GM12891 (cell line): Measurements from ENCODE around the gene TIMP3.

Source experiments
- DNase-seq: peaks from one replicate; pipeline ENCODE4 v3.0.0; 2011; ENCODE audit warnings: low spot score; ENCODE audit not compliant: insufficient read length
- FAIRE-seq: peaks from 2 replicates; lab custom pipeline; 2011; peaks lifted over from hg19 to GRCh38; lab: Jason Lieb, UNC
- PAX5 ChIP-seq: IDR thresholded peaks from 2 replicates; pipeline ENCODE4 v1.6.1; 2011; ENCODE audit warnings: low read length, moderate library complexity, mild to moderate bottlenecking; ENCODE audit not compliant: insufficient read depth, severe bottlenecking
- POLR2A ChIP-seq: IDR thresholded peaks from 2 replicates; pipeline ENCODE4 v1.6.1; 2011; ENCODE audit warnings: low read depth, low read length, control low read depth
- POLR2AphosphoS5 ChIP-seq: IDR thresholded peaks from 2 replicates; pipeline ENCODE4 v1.6.1; 2011; ENCODE audit warnings: low read depth, low read length, control low read depth
- POU2F2 ChIP-seq: IDR thresholded peaks from 2 replicates; pipeline ENCODE4 v1.6.1; 2011; ENCODE audit warnings: low read depth, mild to moderate bottlenecking, control low read depth, low read length, moderate library complexity
- SPI1 ChIP-seq: IDR thresholded peaks from 2 replicates; pipeline ENCODE4 v1.6.1; 2011; ENCODE audit warnings: low read depth, low read length, control low read depth
- TAF1 ChIP-seq: IDR thresholded peaks from 2 replicates; pipeline ENCODE4 v1.6.1; 2011; ENCODE audit warnings: low read depth, low read length, control low read depth

The TIMP3 gene

DNA sequence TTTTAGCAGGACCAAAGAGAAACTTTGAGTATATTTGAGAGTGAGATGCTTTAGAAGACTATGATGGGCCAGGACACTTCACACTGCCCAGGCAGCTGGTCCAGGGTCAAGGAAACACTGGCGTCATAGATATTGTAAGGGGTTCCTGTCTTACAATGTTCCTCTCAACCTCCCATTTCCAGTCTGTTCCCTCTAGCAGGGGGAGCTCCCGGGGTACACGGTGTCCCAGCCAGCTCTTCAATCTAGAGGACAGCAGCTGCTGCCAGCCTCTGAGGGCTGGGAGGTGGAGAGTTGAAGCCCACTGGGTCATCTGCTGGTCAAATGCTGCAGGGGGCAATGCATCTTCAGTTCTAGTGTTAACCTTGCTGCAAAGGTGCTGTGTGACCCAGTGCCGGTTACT is 40.7 kb upstream of the TIMP3 start:
- FAIRE-seq, result no peak
- TF ChIP-seq SPI1 (no peak), TAF1 (no peak), POU2F2 (no peak), POLR2AphosphoS5 (no peak), POLR2A (no peak), PAX5 (no peak)
- DNase-seq, result no peak

DNA sequence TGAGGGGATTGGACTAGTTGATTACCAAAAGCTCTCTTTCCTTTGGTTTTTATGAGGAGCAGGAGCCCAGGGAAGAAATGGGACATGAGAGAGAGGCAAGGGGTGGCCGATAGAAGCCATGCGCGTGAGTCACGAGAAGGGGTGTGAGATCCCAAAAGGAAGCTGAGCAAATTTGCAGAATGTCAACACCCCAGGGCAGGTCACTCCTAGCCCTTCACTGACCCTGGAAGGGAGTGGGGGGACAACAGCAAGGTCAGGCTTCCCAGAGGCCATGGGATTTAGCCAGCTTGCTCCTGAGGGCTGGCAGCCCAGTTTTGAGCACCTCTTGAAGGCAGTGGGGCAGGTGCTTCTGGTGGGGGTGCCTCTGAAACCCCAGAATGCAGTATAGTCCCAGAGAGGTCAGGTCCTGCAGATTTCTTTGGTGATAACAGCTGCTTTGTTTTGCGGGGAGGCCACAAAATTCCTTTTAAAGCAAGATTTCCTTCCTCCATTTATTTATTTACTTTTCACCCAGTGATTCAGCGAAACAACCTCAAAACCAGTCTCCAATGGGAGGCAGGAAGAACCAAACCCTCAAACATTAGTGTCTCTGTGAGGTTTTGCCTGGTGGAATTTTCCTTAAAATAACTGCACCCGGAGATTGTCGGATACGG is 40.1 kb upstream of the TIMP3 start:
- no peak for TF ChIP-seq PAX5
- no peak for TF ChIP-seq POLR2AphosphoS5
- TF ChIP-seq POU2F2, result no peak
- TF ChIP-seq POLR2A, result no peak
- no peak for TF ChIP-seq SPI1
- TF ChIP-seq TAF1, result no peak
- FAIRE-seq (no peak), DNase-seq (no peak)

DNA sequence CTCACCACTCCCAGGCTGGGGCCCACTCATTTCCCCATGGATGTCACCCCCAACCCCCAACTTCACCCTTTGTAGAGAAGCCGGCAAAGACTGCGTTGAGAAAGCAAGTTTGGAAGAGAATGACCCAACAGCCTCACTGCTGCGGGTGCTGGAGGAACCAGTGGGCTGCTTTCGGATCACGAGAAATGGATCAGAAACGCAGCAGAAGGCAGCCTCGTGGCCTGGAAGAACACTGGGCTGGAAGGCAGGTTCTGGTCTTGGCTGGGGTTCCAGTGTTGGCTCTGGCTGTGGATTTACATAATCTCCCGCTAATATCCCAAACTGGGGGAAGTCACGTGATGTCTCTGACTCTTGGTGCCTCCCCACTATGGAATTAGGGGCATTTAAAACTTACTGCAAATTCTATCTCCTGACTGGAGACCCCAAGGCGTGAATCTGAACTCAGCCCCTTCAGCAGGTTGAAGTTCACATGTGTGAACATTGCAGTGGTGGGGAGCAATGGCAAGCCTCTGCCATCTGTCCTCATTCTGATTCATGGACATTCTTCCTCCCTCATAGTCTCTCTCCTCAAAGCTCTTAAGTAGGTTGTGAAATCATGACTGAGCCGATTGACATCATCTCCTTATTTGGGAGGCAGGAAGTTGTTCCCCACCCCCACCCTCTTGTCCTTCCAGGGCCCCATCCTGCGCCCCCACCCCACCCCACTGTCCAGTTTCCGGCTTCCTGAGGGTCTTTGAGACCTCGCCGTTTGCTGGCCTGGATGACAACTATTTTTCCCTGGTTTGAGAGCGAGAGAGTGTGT is 37.0 kb upstream of the TIMP3 start:
- no peak for FAIRE-seq
- TF ChIP-seq PAX5 (no peak), POLR2A (no peak), SPI1 (no peak), POLR2AphosphoS5 (no peak), TAF1 (no peak), POU2F2 (no peak)
- DNase-seq, result no peak

DNA sequence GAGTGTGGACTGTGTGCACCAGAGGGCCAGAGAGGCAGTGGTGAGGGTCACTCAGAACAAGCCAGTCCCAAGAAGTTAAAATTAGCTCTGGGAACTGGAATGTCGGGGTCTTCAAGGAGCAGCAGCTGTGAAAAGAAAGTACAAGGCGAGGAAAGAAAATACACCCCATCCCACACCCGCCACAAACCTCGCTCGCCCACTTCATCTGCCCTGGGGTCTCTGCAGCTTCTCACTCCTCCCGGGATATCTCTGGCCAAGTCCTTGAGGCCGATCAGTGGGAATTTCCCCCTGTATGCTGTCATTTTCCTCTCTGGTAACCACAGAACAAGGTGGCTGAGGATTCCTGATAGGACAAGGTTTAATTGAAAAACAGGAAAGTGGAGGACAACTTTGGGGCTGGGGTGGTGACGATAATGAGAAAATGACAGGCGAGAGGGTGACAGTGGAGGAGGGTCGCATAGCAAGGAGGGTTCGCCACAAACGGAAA is 36.3 kb upstream of the TIMP3 start:
- no peak for TF ChIP-seq SPI1
- no peak for DNase-seq
- FAIRE-seq, result no peak

DNA sequence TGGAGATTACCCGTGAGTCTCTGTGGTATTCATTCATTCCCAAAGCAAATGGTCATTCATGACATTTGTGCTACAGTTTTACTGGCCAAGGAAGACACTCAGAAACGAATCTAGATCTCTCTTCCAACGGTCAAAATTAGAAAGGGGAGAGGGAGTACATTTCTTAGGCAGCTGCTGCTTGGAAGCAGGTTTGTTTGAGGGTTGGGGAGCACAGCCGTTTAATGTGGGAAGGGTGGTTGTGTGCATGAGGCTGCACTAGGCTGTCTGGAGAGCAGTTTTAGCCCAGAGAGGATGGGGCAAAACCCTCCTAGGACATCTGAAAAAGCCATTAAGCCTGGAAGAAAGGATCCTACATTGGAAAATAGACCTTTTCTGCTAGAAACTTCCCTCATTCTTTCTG is 29.7 kb upstream of the TIMP3 start:
- DNase-seq, result no peak
- FAIRE-seq, result no peak
- TF ChIP-seq SPI1 (no peak), POU2F2 (no peak), TAF1 (no peak), POLR2A (no peak), PAX5 (no peak), POLR2AphosphoS5 (no peak)

DNA sequence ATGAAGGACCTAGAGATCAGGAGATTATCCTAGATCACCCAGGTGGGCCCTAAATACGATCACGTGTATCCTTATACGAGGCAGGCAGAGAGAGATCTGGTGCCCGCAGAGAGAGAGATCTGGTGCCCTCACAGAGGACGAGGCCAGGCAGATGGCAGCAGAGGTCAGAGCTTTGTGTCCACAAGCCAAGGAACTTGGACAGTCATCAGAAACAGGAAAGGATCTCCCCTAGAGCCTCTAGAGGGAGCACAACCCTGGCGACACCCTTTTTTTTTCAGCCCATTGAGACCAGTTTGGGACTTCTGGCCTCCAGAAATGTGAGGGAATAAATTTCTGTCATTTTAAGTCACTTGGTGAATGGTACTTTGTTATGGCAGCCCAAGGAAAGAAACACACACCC is 25.5 kb upstream of the TIMP3 start:
- FAIRE-seq, result no peak
- no peak for TF ChIP-seq POU2F2
- TF ChIP-seq POLR2A, result no peak
- no peak for TF ChIP-seq SPI1
- no peak for TF ChIP-seq TAF1
- no peak for TF ChIP-seq POLR2AphosphoS5
- TF ChIP-seq PAX5, result no peak
- DNase-seq, result no peak

DNA sequence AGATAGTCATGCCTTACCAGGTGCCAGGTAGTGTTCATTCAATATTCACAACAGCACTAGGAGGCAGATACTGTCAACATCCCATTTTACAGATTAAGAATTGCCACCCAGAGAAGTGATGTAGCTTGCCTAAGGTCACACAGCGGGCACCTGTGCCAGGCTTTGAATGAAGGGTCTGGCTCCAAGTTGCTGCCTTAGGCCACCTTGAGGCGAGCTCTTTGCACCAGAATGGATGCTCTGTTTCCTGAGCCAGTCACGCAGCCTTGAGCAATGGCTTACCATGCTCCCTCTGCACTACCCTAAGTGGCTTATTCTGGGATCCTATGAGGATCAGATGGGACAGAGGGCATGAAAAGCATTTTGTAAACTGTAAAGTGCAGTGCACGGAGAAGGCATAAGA is 25.1 kb upstream of the TIMP3 start:
- TF ChIP-seq PAX5 (no peak), SPI1 (no peak), POLR2AphosphoS5 (no peak), TAF1 (no peak), POLR2A (no peak), POU2F2 (no peak)
- DNase-seq, result no peak
- no peak for FAIRE-seq

DNA sequence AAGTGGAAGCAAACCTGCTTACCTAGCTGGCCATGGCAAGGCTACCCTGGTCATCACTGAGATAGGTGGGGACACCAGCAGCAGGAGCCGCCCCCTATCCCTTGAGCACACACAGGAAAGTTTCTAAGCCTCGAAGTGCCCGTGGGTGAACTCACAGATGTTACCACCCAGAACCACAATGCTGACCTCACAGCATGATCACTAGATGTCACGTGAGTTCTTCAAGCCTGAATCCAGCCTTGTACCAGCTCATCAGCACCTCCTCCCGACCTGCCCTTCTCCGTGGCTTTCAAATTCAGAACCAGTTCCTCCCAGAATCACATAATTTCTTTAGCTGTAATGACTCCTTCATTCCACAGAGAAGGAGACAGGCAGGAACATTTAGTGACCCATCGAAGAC is 24.7 kb upstream of the TIMP3 start:
- TF ChIP-seq PAX5 (no peak), POU2F2 (no peak)
- DNase-seq, result no peak
- FAIRE-seq, result no peak

DNA sequence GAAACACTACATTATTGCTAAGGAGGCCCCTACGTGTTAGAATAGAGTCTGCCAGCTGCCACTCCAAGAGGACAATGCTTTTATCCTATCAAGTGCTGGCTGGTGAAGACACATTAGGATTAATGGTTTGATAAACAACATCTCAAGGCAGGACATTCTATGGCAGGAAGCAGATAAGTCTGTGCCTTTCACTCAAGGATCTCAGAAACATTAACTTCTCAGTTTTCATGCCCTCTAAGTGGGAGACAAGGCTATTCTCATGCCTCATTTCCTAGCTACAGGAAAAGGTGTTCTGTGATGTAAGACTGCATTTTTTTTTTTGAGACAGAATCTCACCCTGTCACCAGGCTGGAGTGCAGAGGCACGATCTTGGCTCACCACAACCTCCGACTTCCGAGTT is 23.5 kb upstream of the TIMP3 start:
- TF ChIP-seq POLR2A (no peak), POLR2AphosphoS5 (no peak), TAF1 (no peak), SPI1 (no peak), POU2F2 (no peak), PAX5 (no peak)
- FAIRE-seq (no peak), DNase-seq (no peak)

DNA sequence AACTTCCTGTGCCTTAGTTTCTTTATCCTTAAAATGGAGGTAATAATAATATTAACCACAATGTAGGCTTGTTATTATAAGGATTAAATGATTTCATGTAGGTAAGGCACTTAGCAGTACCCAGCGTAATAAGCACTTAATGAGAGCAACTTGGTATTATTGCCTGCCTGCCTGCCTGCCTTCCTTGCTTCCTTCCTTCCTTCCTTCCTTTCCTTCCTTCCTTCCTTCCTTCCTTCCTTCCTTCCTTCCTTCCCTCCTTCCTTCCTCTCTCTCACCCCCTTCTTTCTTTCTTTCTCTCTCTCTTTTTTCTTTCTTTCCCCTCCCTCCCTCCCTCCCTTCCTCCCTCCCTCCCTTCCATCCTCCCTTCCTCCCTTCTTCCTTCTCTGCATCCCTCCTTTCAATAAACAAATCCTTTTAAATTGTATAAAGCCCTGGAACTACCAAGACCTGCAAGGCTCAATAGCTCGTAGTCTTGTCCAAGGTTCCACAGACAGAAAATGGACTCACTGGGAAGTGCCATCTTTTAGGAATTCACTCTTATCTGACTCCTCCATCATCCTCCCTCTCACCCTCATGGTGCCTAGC is 20.7 kb upstream of the TIMP3 start:
- TF ChIP-seq POU2F2 (no peak), POLR2A (no peak), SPI1 (no peak), PAX5 (no peak), TAF1 (no peak)
- FAIRE-seq (no peak), DNase-seq (no peak)
